Stomach smooth muscle (tissue), 2 donors: ENCODE data around the gene RASD2.
"Not testable (repeated sequence)": the region's sequence is repeated elsewhere in the genome, so short reads cannot be mapped to it uniquely, and the experiment has no call there.

Source experiments
- H3K27ac ChIP-seq: one replicate; pipeline ENCODE4 v1.7.0; 2013; ENCODE audit warnings: mild to moderate bottlenecking, low read length, inconsistent platforms
- H3K27me3 ChIP-seq, 2 donors: one replicate each; pipeline ENCODE4 v1.7.0; 2013; ENCODE audit warnings: low read length in 2 of 2; ENCODE audit not compliant: insufficient read depth in 2 of 2, control insufficient read depth in 1 of 2
- H3K36me3 ChIP-seq, 2 donors: one replicate each; pipeline ENCODE4 v1.7.0; 2013; ENCODE audit warnings: low read length in 2 of 2; ENCODE audit not compliant: control insufficient read depth in 2 of 2, insufficient read depth in 2 of 2
- H3K4me1 ChIP-seq: one replicate; pipeline ENCODE4 v1.7.0; 2013; ENCODE audit warnings: low read length; ENCODE audit not compliant: control insufficient read depth, insufficient read depth
- H3K4me3 ChIP-seq, 2 donors: one replicate each; pipeline ENCODE4 v1.7.0; 2013; ENCODE audit warnings: low read length in 2 of 2
- H3K9ac ChIP-seq, 2 donors: one replicate each; pipeline ENCODE4 v1.7.0; 2013; ENCODE audit warnings: low read length in 2 of 2, mild to moderate bottlenecking in 1 of 2
- H3K9me3 ChIP-seq, 2 donors: one replicate each; pipeline ENCODE4 v1.7.0; 2013; ENCODE audit warnings: low read length in 2 of 2; ENCODE audit not compliant: control insufficient read depth in 2 of 2
- donor health status: healthy.
- donor health status: Pancreatic carcinoma.

The RASD2 gene

GRCh38 chr22:35506259-35506570 lies 34.4 kb upstream of the RASD2 start:
- no peak overlapping the region for H3K27ac ChIP-seq
- no peaks in the 10 kb centered on the region for H3K9me3 ChIP-seq
- H3K4me3 ChIP-seq, result no peak overlapping the region

GRCh38 chr22:35507851-35508250 lies 32.8 kb upstream of the RASD2 start:
- not testable (repeated sequence) for H3K4me1 ChIP-seq, H3K4me3 ChIP-seq, H3K9me3 ChIP-seq, H3K27me3 ChIP-seq, H3K36me3 ChIP-seq, H3K27ac ChIP-seq, H3K9ac ChIP-seq

More at GRCh38 chr22:35506259-35506570, 34.4 kb upstream of the RASD2 start:
- H3K4me1 ChIP-seq, result no peaks in the 10 kb centered on the region
- H3K27me3 ChIP-seq, result peaks cover 0 to 5% of the 10 kb centered on the region in 2 donors
- H3K36me3 ChIP-seq, result no peaks in the 10 kb centered on the region
- no peak overlapping the region for H3K9ac ChIP-seq

- H3K9ac ChIP-seq, result no peak overlapping the region
- H3K4me3 ChIP-seq, result no peak overlapping the region
- no peaks in the 10 kb centered on the region for H3K36me3 ChIP-seq
- H3K4me1 ChIP-seq, result no peaks in the 10 kb centered on the region
- H3K9me3 ChIP-seq, result no peaks in the 10 kb centered on the region
- H3K27me3 ChIP-seq, result peaks cover 0 to 2% of the 10 kb centered on the region in 2 donors
- H3K27ac ChIP-seq, result no peak overlapping the region
Observed at GRCh38 chr22:35509451-35509850, 31.2 kb upstream of the RASD2 start.

- Histone ChIP-seq H3K27ac (no peak overlapping the region), H3K9ac (no peak overlapping the region)
Observed at GRCh38 chr22:35509960-35510359, 30.7 kb upstream of the RASD2 start.

GRCh38 chr22:35510481-35510934 lies 30.1 kb upstream of the RASD2 start:
- H3K9me3 ChIP-seq, result no peaks in the 10 kb centered on the region
- H3K4me1 ChIP-seq, result no peaks in the 10 kb centered on the region
- H3K36me3 ChIP-seq, result no peaks in the 10 kb centered on the region
- no peak overlapping the region for H3K27ac ChIP-seq
- H3K4me3 ChIP-seq, result no peak overlapping the region
- H3K27me3 ChIP-seq, result peaks cover 0 to 2% of the 10 kb centered on the region in 2 donors
- H3K9ac ChIP-seq, result no peak overlapping the region

More at GRCh38 chr22:35509960-35510359, 30.7 kb upstream of the RASD2 start:
- no peaks in the 10 kb centered on the region for H3K36me3 ChIP-seq
- H3K4me1 ChIP-seq, result no peaks in the 10 kb centered on the region
- peaks cover 0 to 2% of the 10 kb centered on the region in 2 donors for H3K27me3 ChIP-seq
- H3K9me3 ChIP-seq, result no peaks in the 10 kb centered on the region
- no peak overlapping the region for H3K4me3 ChIP-seq

GRCh38 chr22:35510951-35511350 lies 29.7 kb upstream of the RASD2 start:
- no peak overlapping the region for H3K27ac ChIP-seq
- H3K9me3 ChIP-seq, result no peaks in the 10 kb centered on the region
- no peaks in the 10 kb centered on the region for H3K4me1 ChIP-seq
- H3K4me3 ChIP-seq, result no peak overlapping the region
- H3K27me3 ChIP-seq, result peaks cover 0 to 2% of the 10 kb centered on the region in 2 donors
- no peak overlapping the region for H3K9ac ChIP-seq
- no peaks in the 10 kb centered on the region for H3K36me3 ChIP-seq

GRCh38 chr22:35514366-35514765 lies 26.3 kb upstream of the RASD2 start:
- H3K9me3 ChIP-seq, result no peaks in the 10 kb centered on the region
- H3K4me3 ChIP-seq, result no peak overlapping the region
- no peak overlapping the region for H3K27ac ChIP-seq
- peaks cover 0 to 2% of the 10 kb centered on the region in 2 donors for H3K27me3 ChIP-seq
- H3K36me3 ChIP-seq, result no peaks in the 10 kb centered on the region
- H3K9ac ChIP-seq, result no peak overlapping the region
- no peaks in the 10 kb centered on the region for H3K4me1 ChIP-seq

GRCh38 chr22:35515952-35516351 lies 24.7 kb upstream of the RASD2 start:
- H3K36me3 ChIP-seq, H3K9ac ChIP-seq, H3K4me1 ChIP-seq, H3K9me3 ChIP-seq, H3K4me3 ChIP-seq, H3K27me3 ChIP-seq, H3K27ac ChIP-seq: not testable (repeated sequence)

- Histone ChIP-seq H3K4me1 (no peaks in the 10 kb centered on the region), H3K9ac (no peak overlapping the region), H3K4me3 (no peak overlapping the region), H3K9me3 (no peaks in the 10 kb centered on the region), H3K27me3 (peaks cover 0 to 2% of the 10 kb centered on the region in 2 donors), H3K27ac (no peak overlapping the region), H3K36me3 (no peaks in the 10 kb centered on the region)
Observed at GRCh38 chr22:35516723-35517122, 23.9 kb upstream of the RASD2 start.

- Histone ChIP-seq H3K9ac (no peak overlapping the region), H3K9me3 (no peaks in the 10 kb centered on the region), H3K4me3 (no peak overlapping the region), H3K4me1 (no peaks in the 10 kb centered on the region), H3K27ac (no peak overlapping the region), H3K27me3 (peaks cover 0 to 2% of the 10 kb centered on the region in 2 donors), H3K36me3 (no peaks in the 10 kb centered on the region)
Observed at GRCh38 chr22:35517207-35517606, 23.4 kb upstream of the RASD2 start.

- H3K9me3 ChIP-seq, result no peaks in the 10 kb centered on the region
- no peaks in the 10 kb centered on the region for H3K36me3 ChIP-seq
- no peaks in the 10 kb centered on the region for H3K4me1 ChIP-seq
- H3K9ac ChIP-seq, result no peak overlapping the region
- no peak overlapping the region for H3K4me3 ChIP-seq
- H3K27me3 ChIP-seq, result peaks cover 0 to 2% of the 10 kb centered on the region in 2 donors
- H3K27ac ChIP-seq, result no peak overlapping the region
Observed at GRCh38 chr22:35517769-35518530, 22.7 kb upstream of the RASD2 start.
